Memory B cell (primary cell): ENCODE results near the gene JPT1.

Experiments used
- ATAC-seq: fragments of 150-1000 bp; cut with Tn5 transposase; 2 replicates; pipeline ENCODE4 v1.10.0; 2021; ENCODE audit warnings: low read depth, mild to moderate bottlenecking, moderate library complexity
- DNase-seq, 2 donors: peaks; one replicate each; pipeline ENCODE4 v3.0.0; 2022; ENCODE audit warnings: low spot score in 2 of 2
- H3K27ac Mint-ChIP-seq: one replicate; pipeline ENCODE4 v1.8.0; 2022; ENCODE audit warnings: mild to moderate bottlenecking, moderate library complexity, mixed read lengths
- H3K27me3 Mint-ChIP-seq: one replicate; pipeline ENCODE4 v1.8.0; 2022; ENCODE audit warnings: mixed read lengths
- H3K36me3 Mint-ChIP-seq: one replicate; pipeline ENCODE4 v1.8.0; 2022; ENCODE audit warnings: mild to moderate bottlenecking, mixed read lengths
- H3K4me1 Mint-ChIP-seq: one replicate; pipeline ENCODE4 v1.8.0; 2022; ENCODE audit warnings: mixed read lengths
- H3K4me3 Mint-ChIP-seq: one replicate; pipeline ENCODE4 v1.8.0; 2022; ENCODE audit warnings: mild to moderate bottlenecking, moderate library complexity, mixed read lengths
- H3K9me3 Mint-ChIP-seq: one replicate; pipeline ENCODE4 v1.8.0; 2022; ENCODE audit warnings: mixed read lengths

The JPT1 gene

DNA sequence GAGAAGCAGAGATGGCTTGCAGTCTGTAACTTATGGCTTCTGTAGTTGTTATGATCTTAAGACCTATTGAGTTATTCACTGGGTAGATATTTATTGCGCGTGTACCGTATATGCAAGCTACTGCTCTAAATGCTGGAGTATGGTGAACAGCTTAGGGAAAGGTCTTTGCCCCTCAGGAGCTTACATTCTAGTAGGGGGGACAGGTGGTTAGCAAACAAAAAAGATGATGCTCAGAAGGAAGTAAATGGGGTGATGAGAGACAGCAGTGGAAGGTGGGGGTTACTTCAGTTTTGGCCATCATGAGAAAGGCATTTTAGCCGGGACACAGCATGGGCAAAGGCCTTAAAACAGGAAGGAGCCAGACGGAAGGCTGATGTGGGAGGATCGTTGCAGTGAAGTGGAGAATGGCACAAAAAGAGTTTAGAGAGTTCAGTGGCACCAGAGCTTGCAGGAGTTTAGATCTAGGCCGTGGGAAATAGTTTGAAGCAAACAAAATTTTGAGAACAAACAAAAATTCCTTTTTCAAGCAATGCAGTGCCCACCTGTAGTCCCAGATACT is 42.5 kb downstream of the JPT1 start:
- ATAC-seq (no peak), DNase-seq (no peak)
- Mint-ChIP-seq H3K4me1 (peaks cover 32% of the 10 kb centered on the region), H3K27me3 (no peaks in the 10 kb centered on the region), H3K9me3 (no peaks in the 10 kb centered on the region), H3K36me3 (peaks cover 4% of the 10 kb centered on the region), H3K27ac (no peak overlapping the region), H3K4me3 (peak overlapping the region; percentile 1)

DNA sequence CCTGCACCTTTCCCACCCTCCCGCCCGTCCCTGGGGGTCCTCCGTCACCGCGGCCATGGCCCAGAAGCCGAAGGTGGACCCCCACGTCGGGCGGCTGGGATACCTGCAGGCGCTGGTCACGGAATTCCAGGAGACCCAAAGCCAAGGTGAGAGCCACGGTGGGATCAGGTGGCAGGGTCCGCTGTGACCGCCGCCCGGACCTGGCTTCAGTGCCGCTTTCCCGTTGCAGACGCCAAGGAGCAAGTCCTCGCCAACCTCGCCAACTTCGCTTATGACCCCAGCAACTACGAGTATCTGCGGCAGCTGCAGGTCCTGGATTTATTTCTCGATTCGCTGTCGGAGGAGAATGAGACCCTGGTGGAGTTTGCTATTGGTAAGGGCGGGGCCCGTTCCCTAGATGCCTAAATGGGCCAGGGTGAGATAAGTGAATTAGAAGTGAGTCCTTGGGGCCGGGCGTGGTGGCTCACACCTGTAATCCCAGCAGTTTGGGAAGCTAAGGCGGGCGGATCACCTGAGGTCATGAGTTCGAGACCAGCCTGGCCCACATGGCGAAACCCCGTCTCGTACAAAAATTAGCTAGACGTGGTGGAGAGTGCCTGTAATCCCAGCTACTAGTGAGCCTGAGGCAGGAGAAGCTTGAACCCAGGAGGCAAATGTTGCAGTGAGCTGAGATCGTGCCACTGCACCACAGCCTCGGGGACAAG is 43.9 kb downstream of the JPT1 start:
- H3K9me3 Mint-ChIP-seq = no peaks in the 10 kb centered on the region
- H3K4me3 Mint-ChIP-seq = peak overlapping the region; percentile 87
- H3K27ac Mint-ChIP-seq = peak overlapping the region; percentile 42
- DNase-seq = no peak
- ATAC-seq = no peak
- H3K27me3 Mint-ChIP-seq = no peaks in the 10 kb centered on the region
- peaks cover 24% of the 10 kb centered on the region for H3K4me1 Mint-ChIP-seq
- peaks cover 4% of the 10 kb centered on the region for H3K36me3 Mint-ChIP-seq

DNA sequence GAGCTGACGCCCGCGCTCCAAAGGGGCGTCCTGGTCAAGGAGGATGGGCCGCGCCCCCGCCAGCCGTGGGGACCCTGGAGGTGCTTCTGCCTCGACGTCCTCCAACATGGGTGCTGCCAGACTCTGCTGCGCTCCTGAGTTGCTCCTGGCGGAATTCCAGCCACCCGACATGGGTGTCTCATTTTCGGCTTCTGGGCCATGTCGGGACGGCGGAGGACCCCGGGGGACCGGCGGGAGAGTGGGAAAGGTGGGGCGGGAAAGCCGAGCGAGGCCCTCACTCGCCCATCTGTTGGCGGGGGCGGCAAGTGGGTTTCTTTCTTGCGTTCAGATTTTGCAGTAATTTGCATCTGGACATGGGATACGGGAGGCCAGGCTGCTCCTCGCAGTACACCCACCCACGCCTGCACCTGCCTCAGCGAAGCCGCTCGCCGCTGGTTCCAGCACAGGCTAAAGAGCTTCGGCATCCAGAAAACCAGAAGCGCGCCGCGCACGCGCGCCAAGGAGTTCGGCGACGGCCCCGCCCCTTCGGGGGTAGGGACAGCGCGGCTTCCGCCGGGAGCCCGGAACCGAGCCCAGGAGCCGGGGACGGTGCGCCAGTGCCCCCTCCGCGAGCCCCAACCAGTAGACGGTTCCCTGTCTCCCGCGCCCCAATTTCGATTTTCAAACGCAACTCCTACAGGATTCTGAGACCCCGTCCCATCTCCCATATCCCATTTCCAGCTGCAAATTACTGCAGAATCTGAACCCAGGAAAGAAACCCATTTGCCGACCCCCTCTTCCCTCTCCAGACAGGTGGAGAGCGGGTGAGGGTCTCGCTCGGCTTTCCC is 44.7 kb downstream of the JPT1 start, which contains the start of gene ARMC7:
ARMC7 (plus strand) TSS at position 563 of the 827 bp plus-strand sequence. CDS start 320 bp downstream, outside the sequence.
- peak within 1 kb of the TSS; percentile 87 for H3K4me3 Mint-ChIP-seq
- peaks cover 6% of the 10 kb centered on the region for H3K36me3 Mint-ChIP-seq
- ATAC-seq (peak; percentile 75), DNase-seq (peak; percentile 80 to 83)
- H3K9me3 Mint-ChIP-seq = no peaks in the 10 kb centered on the region
- peaks cover 17% of the 10 kb centered on the region for H3K4me1 Mint-ChIP-seq
- peak within 1 kb of the TSS; percentile 42 for H3K27ac Mint-ChIP-seq
- no peaks in the 10 kb centered on the region for H3K27me3 Mint-ChIP-seq

DNA sequence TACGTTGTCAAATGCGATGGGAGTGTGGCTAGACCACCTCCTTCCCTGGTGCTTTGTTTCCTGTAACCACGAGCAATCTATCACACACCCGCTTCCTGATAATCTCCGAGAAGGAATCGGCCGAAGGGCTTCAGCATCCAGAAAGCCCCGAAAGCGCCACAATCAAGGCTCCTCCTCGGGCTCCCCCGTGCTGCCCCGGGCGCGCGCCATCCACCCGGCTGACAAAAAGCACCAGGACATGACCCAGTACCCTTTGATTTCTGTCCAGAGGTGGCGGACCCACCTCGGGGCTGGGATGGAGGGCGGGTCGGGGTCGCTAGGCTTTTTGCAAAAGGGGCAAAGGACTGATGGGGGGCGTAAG is 45.3 kb downstream of the JPT1 start:
- Mint-ChIP-seq H3K9me3 (no peaks in the 10 kb centered on the region), H3K4me3 (peak overlapping the region; percentile 87), H3K27ac (no peak overlapping the region), H3K4me1 (peaks cover 12% of the 10 kb centered on the region), H3K27me3 (no peaks in the 10 kb centered on the region), H3K36me3 (peaks cover 5% of the 10 kb centered on the region)
- no peak for ATAC-seq
- DNase-seq = peak in 1 of 2 donors; percentile 28

DNA sequence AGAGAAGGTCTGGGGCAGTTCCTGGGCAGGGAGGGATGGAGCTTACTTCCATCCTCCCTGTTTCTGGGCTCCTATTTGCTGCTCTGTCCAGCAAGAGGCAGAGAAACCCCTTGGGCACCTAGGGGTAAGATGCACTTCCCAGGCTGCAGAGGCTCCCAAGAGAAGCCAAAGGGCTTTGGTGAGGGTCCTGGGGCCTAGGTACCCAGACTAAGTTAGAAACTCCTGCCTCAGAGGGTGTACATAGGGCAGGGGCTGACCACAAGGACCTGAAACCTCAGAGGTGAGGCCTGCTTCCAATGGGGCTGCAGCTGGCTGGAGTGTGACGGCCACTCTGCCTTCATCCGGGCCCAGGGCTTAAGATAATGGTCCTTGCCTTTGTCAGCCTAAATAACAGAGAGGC is 46.1 kb downstream of the JPT1 start:
- H3K4me1 Mint-ChIP-seq = peaks cover 13% of the 10 kb centered on the region
- no peak for ATAC-seq
- H3K4me3 Mint-ChIP-seq = peak overlapping the region; percentile 87
- no peaks in the 10 kb centered on the region for H3K9me3 Mint-ChIP-seq
- no peak for DNase-seq
- peaks cover 4% of the 10 kb centered on the region for H3K36me3 Mint-ChIP-seq
- no peaks in the 10 kb centered on the region for H3K27me3 Mint-ChIP-seq
- no peak overlapping the region for H3K27ac Mint-ChIP-seq

DNA sequence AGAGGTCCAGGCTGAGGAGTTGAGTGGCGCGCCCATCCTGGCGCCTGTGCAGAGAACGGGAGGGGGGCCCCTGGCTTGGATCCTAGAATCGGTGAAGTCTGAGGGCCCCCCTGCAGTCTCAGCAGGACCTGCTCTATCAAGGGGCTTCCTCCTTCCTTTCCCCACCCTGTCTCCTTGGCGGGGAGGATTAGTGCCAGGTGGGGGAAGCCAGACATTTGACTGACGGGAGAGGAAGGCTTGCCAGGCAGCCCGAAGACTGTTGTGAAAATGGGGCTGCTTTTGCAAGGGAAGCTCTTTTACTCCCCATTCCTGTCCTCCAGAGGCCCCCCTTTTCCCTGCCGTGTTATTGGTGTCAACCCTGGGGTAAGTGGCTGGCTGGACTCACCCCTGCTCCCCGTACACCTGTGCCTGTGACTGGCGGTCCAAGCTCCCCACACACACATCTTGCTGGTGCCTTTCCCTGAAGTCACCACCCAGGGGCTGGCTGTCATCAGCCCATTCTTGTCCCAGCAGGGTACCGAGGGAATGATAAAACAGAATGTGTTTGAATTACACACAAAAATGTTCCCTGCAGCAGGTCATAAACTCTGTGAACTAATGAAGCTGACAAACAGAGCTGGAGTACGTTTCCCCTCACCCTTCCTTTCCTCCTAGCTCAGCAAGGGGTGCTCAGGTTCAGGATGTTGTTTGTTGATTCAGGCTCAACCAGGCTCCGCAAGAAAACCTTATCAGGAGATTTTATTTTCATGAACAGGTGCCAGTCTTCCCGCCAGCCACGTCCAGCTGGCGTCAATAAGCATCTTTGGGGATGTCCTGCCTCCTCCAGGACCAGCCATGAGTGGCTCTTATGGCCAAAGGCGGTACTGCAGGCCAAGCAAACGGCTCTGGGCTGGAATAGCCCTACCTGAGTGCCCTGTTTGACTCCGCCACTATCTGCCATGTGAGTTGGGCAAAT is 48.9 kb downstream of the JPT1 start:
- DNase-seq = no peak
- no peak overlapping the region for H3K4me3 Mint-ChIP-seq
- peaks cover 11% of the 10 kb centered on the region for H3K4me1 Mint-ChIP-seq
- peak; percentile 21 for ATAC-seq
- H3K27ac Mint-ChIP-seq = no peak overlapping the region
- peaks cover 4% of the 10 kb centered on the region for H3K36me3 Mint-ChIP-seq
- no peaks in the 10 kb centered on the region for H3K9me3 Mint-ChIP-seq
- no peaks in the 10 kb centered on the region for H3K27me3 Mint-ChIP-seq

DNA sequence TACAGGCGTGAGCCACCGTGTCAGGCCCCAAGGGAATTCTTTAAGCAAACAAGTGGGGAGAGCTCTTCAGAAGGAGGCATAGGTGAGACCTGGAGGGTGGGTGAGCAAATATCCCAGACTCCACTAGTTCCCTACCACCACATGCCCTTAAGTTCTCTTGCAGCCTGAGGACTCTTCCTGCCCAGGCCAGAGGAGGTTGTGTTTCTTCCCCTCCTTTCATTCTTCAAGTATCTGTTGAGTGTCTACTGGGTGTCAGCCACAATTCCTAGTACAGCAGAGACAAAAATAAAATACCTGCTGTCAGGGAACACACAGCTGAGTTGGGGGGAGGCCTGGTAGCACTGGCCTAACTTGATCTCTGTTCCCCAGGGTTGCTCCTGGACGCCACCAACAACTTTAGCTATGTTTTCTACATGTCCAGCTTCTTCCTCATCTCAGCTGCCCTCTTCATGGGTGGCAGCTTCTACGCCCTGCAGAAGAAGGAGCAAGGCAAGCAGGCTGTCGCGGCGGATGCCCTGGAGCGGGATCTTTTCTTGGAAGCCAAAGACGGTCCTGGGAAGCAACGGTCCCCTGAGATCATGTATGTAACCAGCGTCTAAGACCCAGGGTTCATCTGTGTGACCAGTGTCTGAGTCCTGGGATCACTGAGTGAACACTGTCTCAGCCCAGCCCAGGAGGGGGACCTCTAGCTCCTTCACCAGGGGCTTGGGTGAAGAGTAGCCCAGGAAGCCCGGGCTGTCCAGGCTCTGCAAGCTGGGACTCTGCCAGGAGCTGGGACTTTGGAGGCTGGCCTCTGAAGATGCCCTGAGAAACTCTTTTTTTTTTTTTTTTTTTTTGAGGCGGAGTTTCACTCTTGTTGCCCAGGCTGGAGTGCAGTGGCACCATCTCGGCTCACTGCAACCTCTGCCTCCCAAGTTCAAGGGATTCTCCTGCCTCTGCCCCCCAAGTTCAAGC is 50.4 kb downstream of the JPT1 start:
- H3K9me3 Mint-ChIP-seq = no peaks in the 10 kb centered on the region
- no peak overlapping the region for H3K4me3 Mint-ChIP-seq
- no peaks in the 10 kb centered on the region for H3K27me3 Mint-ChIP-seq
- peaks cover 4% of the 10 kb centered on the region for H3K36me3 Mint-ChIP-seq
- ATAC-seq (no peak), DNase-seq (no peak)
- peak overlapping the region; percentile 26 for H3K27ac Mint-ChIP-seq
- peaks cover 10% of the 10 kb centered on the region for H3K4me1 Mint-ChIP-seq

DNA sequence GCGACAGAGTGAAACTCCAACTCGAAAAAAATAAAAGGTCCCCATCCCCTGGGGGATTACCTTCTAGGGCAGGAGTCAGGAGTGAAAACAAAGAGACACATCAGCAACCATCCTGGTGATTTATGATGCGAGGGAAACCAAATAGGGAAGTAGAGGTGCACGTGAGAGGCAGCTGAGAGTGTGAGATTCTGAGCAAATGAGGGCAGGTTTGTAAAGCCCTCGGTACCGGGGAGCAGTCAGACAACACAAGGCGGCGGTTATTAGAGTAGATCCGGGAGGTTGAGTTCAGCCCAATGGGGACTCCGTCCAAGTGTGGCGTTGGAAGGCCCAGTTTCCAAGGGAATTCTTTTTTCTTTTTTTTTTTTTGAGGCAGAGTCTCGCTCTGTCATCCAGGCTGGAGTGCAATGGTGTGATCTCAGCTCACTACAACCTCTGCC is 51.9 kb downstream of the JPT1 start:
- Mint-ChIP-seq H3K27me3 (no peaks in the 10 kb centered on the region), H3K4me3 (no peak overlapping the region), H3K4me1 (peaks cover 11% of the 10 kb centered on the region), H3K9me3 (no peaks in the 10 kb centered on the region), H3K27ac (peak overlapping the region; percentile 36), H3K36me3 (peaks cover 4% of the 10 kb centered on the region)
- ATAC-seq (peak; percentile 94), DNase-seq (peak; percentile 30 to 56)

DNA sequence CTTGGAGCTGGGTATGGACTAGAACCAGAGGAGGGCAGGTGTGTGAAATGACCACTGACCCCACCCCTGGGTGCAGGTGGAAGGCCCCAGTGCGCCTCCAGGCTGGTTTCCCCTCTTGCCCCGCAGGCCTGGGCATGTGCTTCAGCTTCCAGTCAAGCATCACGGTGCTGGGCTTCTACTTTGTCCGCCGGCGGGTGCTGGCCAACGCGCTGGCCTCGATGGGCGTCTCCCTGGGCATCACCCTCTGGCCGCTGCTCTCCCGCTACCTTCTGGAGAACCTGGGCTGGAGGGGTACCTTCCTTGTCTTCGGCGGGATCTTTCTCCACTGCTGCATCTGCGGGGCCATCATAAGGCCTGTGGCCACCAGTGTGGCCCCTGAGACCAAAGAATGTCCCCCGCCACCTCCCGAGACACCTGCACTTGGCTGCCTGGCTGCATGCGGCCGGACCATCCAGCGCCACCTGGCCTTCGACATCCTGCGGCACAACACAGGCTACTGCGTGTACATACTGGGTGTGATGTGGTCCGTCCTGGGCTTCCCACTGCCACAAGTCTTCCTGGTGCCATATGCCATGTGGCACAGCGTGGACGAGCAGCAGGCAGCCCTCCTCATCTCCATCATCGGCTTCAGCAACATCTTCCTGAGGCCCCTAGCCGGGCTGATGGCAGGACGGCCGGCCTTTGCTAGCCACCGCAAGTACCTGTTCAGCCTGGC is 54.3 kb downstream of the JPT1 start:
- Mint-ChIP-seq H3K27me3 (no peaks in the 10 kb centered on the region), H3K4me3 (no peak overlapping the region), H3K36me3 (peaks cover 4% of the 10 kb centered on the region), H3K27ac (peak overlapping the region; percentile 38), H3K9me3 (no peaks in the 10 kb centered on the region), H3K4me1 (peaks cover 11% of the 10 kb centered on the region)
- no peak for DNase-seq
- ATAC-seq = no peak

DNA sequence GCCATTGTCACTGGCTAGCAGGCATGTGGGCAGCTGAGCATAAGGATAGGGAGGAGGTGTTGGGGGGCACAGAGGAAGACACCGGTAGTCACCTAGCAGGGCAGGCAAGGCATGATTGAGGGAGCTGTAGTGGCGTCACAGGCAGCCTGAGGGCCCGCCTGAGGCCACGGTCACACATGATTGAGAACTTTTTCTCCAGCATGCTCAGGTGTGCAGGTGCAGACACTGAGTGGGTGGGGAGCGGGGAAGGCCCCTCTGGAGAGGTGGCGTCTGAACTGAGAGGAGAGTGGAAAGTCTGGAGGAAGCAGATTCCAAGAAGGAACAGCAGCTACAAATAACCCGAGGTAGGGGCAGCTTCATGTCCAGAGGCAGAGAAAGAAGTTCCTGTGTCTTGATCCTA is 55.5 kb downstream of the JPT1 start:
- ATAC-seq (no peak), DNase-seq (no peak)
- H3K4me3 Mint-ChIP-seq = no peak overlapping the region
- H3K4me1 Mint-ChIP-seq = peaks cover 10% of the 10 kb centered on the region
- no peaks in the 10 kb centered on the region for H3K27me3 Mint-ChIP-seq
- no peaks in the 10 kb centered on the region for H3K9me3 Mint-ChIP-seq
- H3K27ac Mint-ChIP-seq = no peak overlapping the region
- peaks cover 2% of the 10 kb centered on the region for H3K36me3 Mint-ChIP-seq

DNA sequence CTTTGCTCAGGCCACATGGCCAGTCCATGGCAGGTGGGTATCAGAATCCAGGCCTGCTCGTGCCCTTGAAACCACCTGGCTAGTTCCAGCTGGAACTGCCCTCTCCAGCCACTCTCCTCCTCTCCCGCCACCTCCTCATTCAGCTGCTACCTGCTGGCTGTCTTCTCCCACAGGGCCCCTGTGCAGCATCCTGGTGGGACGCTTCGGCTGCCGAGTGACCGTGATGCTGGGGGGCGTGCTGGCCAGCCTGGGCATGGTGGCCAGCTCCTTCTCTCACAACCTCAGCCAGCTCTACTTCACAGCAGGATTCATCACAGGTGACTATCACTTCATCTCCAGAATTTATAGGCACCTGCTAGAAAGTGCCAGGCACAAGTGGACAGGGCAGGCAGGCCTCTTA is 56.4 kb downstream of the JPT1 start:
- Mint-ChIP-seq H3K4me1 (peaks cover 9% of the 10 kb centered on the region), H3K27me3 (no peaks in the 10 kb centered on the region), H3K36me3 (peaks cover 2% of the 10 kb centered on the region), H3K27ac (no peak overlapping the region), H3K9me3 (no peaks in the 10 kb centered on the region), H3K4me3 (no peak overlapping the region)
- no peak for DNase-seq
- no peak for ATAC-seq

DNA sequence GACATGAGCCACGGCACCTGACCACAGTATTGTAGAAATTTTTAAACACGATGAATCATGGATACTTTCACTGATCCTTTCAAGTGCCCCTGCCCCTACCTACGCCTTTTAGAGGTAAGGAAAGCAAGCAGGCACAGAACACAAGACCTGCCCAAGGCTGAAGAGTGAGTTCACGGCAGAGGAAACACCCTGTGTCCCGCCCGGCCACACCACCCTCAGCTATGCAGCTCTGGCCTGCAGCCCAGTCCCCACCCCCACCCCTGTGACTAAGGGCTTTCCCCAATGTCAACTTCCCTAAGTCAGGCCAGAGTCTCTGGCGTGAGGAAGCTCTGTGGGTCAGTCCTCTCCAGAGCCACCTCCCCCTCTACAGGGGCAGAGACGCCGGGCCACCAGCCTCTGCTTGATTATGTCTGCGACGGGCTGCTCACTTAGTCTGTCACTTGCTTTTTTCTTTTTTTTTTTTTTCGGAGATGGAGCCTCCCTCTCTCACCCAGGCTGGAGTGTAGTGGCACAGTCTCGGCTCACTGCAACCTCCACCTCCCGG is 58.2 kb downstream of the JPT1 start:
- Mint-ChIP-seq H3K4me1 (peaks cover 13% of the 10 kb centered on the region), H3K27ac (no peak overlapping the region), H3K36me3 (peaks cover 2% of the 10 kb centered on the region), H3K27me3 (no peaks in the 10 kb centered on the region), H3K9me3 (no peaks in the 10 kb centered on the region), H3K4me3 (no peak overlapping the region)
- ATAC-seq = no peak
- DNase-seq = no peak
